Right lobe of liver (tissue), 4 donors: ENCODE data around the gene ZBTB7C.

Experiments used
- POLR2A ChIP-seq: fragments of 450-650 bp; IDR thresholded peaks from one replicate; pipeline ENCODE4 v1.6.1; 2017; ENCODE audit warnings: antibody characterized with exemption, mild to moderate bottlenecking
- TF ChIP-seq, protein P1 (sequence below), 4 donors: fragments of 200-600 bp in 3 of 4; fragments of 450-650 bp in 1 of 4; IDR thresholded peaks; one replicate each; pipeline versions ENCODE4 v1.5.1 to v1.8.0; 2016 to 2022; ENCODE audit warnings: antibody characterized with exemption in 4 of 4, mild to moderate bottlenecking in 2 of 4
- donor health status: DM: no; HTN: no; CAD: no.
- donor health status: DM: no; HTN: no; CAD: no.
- donor health status: DM: no; HTN: yes; CAD: no.

DNA sequence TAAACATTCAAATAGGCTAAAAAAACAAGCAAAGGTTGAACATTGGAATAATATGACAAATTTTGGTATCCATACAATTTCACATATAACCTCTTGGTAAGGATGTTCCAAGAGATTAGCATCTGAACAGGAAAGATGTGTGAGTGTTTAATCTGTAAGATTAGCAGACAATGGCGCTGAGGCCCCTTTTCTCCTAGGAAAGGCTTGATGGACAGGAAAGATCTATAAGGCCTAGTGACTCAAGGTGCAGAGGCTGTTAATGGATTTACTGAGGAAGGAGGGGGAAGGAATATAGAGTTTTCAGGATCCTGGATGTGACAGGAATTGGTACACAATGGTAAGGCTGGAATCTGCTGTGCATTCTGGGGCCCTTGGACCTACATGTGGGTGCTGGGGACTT lies 430.6 kb downstream of the ZBTB7C start:
- TF ChIP-seq, protein P1, sequence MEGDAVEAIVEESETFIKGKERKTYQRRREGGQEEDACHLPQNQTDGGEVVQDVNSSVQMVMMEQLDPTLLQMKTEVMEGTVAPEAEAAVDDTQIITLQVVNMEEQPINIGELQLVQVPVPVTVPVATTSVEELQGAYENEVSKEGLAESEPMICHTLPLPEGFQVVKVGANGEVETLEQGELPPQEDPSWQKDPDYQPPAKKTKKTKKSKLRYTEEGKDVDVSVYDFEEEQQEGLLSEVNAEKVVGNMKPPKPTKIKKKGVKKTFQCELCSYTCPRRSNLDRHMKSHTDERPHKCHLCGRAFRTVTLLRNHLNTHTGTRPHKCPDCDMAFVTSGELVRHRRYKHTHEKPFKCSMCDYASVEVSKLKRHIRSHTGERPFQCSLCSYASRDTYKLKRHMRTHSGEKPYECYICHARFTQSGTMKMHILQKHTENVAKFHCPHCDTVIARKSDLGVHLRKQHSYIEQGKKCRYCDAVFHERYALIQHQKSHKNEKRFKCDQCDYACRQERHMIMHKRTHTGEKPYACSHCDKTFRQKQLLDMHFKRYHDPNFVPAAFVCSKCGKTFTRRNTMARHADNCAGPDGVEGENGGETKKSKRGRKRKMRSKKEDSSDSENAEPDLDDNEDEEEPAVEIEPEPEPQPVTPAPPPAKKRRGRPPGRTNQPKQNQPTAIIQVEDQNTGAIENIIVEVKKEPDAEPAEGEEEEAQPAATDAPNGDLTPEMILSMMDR (IDR thresholded peaks at IDR 0.05): no peak
- TF ChIP-seq POLR2A: no peak
